MCF 10A (cell line): ENCODE measurements around the gene ADARB2. TPM values are rescaled to one million over a fixed set of nuclear protein-coding genes. Genes with fewer than 3 reads are reported as not detected.

ENCODE experiments used
- BruUV-seq: library from RNA; stranded (reverse); fragments of 400-500 nt; replicated peaks from 2 replicates; lab custom pipeline; 2021; lab: Mats Ljungman, UMichigan
- CTCF ChIA-PET: fragments of 300-600 bp; sonication (Branson Sonifier 250); formaldehyde crosslinking; extraction: SDS; loops from one replicate; lab custom pipeline; 2021; ENCODE audit warnings: antibody characterized with exemption, inconsistent platforms; lab: Yijun Ruan, JAX
- POLR2A ChIA-PET: fragments of 300-600, 350-650 bp; sonication (Branson Sonifier 250); formaldehyde crosslinking; extraction: SDS; loops from one replicate; lab custom pipeline; 2020; ENCODE audit warnings: antibody characterized with exemption, inconsistent platforms; lab: Yijun Ruan, JAX
- DNase-seq: peaks from one replicate; pipeline ENCODE4 v3.0.0-alpha.2; 2018; ENCODE audit not compliant: unreplicated experiment
- H3K27ac Mint-ChIP-seq: one replicate; pipeline ENCODE4 v1.8.0; 2022; ENCODE audit warnings: mild to moderate bottlenecking, low read depth, mixed read lengths; ENCODE audit not compliant: unreplicated experiment
- H3K27me3 Mint-ChIP-seq: one replicate; pipeline ENCODE4 v1.8.0; 2022; ENCODE audit warnings: mixed read lengths; ENCODE audit not compliant: insufficient read depth, unreplicated experiment
- H3K36me3 Mint-ChIP-seq: one replicate; pipeline ENCODE4 v1.8.0; 2022; ENCODE audit warnings: mild to moderate bottlenecking, moderate library complexity, mixed read lengths; ENCODE audit not compliant: insufficient read depth, unreplicated experiment
- H3K4me1 Mint-ChIP-seq: one replicate; pipeline ENCODE4 v1.8.0; 2022; ENCODE audit warnings: mixed read lengths; ENCODE audit not compliant: insufficient read depth, unreplicated experiment
- H3K4me3 Mint-ChIP-seq: one replicate; pipeline ENCODE4 v1.8.0; 2022; ENCODE audit warnings: mild to moderate bottlenecking, moderate library complexity, mixed read lengths; ENCODE audit not compliant: unreplicated experiment
- H3K9me3 Mint-ChIP-seq: one replicate; pipeline ENCODE4 v1.8.0; 2022; ENCODE audit warnings: mixed read lengths; ENCODE audit not compliant: unreplicated experiment
- intact Hi-C: fragments of 100-400 bp; cut with micrococcal nuclease; formaldehyde crosslinking; loops from 2 replicates; pipeline ENCODE4 v1.14.1; 2022
- total RNA-seq: library from RNA; stranded (reverse); gene quantifications from 2 replicates; pipeline ENCODE4 v1.2.3, GENCODE V29; 2022
- TF ChIP-seq, protein P1 (sequence below): fragments of 200-600 bp; IDR thresholded peaks from one replicate; pipeline ENCODE4 v1.8.0; 2022; ENCODE audit warnings: antibody characterized with exemption, mild to moderate bottlenecking; ENCODE audit not compliant: unreplicated experiment

The ADARB2 gene
- total RNA-seq, 1 experiment from 2014 or later: 0.96 TPM

DNA sequence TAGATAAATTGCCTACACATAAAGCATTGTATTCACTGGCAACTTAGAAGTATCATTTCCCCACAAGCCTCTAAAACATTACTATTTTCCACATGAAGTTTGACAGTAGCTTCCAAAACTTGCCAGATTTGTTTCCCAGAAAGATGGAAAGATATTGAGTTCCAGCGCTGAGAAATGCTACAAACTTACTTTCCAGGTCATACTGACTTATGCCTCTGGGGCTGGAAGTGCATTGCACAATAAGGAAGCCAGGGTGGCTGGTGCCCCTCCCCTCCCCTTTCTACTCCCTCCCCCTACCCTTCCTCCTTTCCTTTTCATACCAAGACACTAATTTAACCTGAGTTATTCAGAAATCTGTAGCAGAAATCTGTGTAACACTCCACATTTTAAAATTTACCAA is 468.5 kb downstream of the ADARB2 start:
- H3K9me3 Mint-ChIP-seq: no peaks in the 10 kb centered on the region
- TF ChIP-seq, protein P1, sequence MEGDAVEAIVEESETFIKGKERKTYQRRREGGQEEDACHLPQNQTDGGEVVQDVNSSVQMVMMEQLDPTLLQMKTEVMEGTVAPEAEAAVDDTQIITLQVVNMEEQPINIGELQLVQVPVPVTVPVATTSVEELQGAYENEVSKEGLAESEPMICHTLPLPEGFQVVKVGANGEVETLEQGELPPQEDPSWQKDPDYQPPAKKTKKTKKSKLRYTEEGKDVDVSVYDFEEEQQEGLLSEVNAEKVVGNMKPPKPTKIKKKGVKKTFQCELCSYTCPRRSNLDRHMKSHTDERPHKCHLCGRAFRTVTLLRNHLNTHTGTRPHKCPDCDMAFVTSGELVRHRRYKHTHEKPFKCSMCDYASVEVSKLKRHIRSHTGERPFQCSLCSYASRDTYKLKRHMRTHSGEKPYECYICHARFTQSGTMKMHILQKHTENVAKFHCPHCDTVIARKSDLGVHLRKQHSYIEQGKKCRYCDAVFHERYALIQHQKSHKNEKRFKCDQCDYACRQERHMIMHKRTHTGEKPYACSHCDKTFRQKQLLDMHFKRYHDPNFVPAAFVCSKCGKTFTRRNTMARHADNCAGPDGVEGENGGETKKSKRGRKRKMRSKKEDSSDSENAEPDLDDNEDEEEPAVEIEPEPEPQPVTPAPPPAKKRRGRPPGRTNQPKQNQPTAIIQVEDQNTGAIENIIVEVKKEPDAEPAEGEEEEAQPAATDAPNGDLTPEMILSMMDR: no peak
- BruUV-seq: no TSS peak
- CTCF ChIA-PET: no interaction called here
- H3K4me3 Mint-ChIP-seq: no peak overlapping the region
- no peak overlapping the region for H3K27ac Mint-ChIP-seq
- no peaks in the 10 kb centered on the region for H3K36me3 Mint-ChIP-seq
- intact Hi-C loops: no loop called here
- H3K27me3 Mint-ChIP-seq: no peaks in the 10 kb centered on the region
- peak; percentile 56 for DNase-seq
- H3K4me1 Mint-ChIP-seq: peaks cover 12% of the 10 kb centered on the region
- POLR2A ChIA-PET: interaction anchor here (0.7 kb wide), 1 partner anchor 21 kb away, joined by 4 read pairs; no protein-coding TSS in a partner anchor

DNA sequence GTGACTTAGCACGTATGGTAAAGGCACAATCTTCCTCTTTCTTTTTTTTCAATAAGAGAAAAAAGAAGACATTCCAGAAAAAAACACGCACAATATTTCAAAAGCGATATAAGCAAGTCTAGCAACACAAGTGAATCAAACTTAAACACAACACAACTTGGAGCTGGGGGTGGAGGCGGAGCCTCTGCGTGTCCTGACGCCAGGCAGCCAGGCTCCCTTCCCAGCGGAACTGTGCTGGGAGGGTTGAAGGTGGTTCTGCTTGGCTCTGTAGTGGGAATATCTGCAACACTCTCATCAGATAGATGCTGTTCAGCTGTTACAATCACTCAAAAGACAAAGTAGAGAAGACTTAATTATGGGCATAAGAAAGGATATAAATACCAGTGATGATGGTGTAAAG is 469.8 kb downstream of the ADARB2 start:
- intact Hi-C loops: no loop called here
- TF ChIP-seq, protein P1: no peak
- CTCF ChIA-PET: interaction anchor here (0.6 kb wide), 2 partner anchors 20 to 936 kb away, joined by 3 read pairs; no protein-coding TSS in a partner anchor
- DNase-seq: no peak
- POLR2A ChIA-PET: no interaction called here
- Mint-ChIP-seq H3K4me1 (peaks cover 12% of the 10 kb centered on the region), H3K4me3 (no peak overlapping the region), H3K27ac (no peak overlapping the region), H3K9me3 (no peaks in the 10 kb centered on the region), H3K27me3 (no peaks in the 10 kb centered on the region), H3K36me3 (no peaks in the 10 kb centered on the region)
- no TSS peak for BruUV-seq

DNA sequence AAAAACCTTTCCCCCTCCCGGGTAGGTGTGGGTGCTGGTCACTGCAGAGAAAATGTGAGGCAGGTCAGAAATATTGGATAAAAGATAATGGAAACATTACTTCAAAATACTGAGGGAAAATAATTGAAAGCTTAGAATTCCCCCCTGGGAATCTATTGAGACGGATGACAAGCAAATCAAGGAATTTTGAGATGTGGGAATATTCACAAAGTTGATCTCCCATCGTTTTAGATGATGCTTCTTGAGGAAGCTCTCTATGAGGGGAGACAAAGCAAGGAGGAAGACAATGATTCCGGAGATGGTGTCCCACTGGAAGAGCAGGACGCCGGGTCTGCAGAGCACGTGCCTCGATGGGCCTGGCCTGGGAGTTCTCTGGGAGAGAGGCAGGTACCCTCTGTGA is 470.2 kb downstream of the ADARB2 start:
- Mint-ChIP-seq H3K4me1 (peaks cover 12% of the 10 kb centered on the region), H3K36me3 (no peaks in the 10 kb centered on the region), H3K27me3 (no peaks in the 10 kb centered on the region), H3K9me3 (no peaks in the 10 kb centered on the region), H3K4me3 (no peak overlapping the region), H3K27ac (no peak overlapping the region)
- ChIA-PET CTCF (interaction anchor here (0.6 kb wide), 2 partner anchors 21 to 936 kb away, joined by 3 read pairs; no protein-coding TSS in a partner anchor), POLR2A (no interaction called here)
- DNase-seq: no peak
- TF ChIP-seq, protein P1: no peak
- intact Hi-C loops: no loop called here
- no TSS peak for BruUV-seq

DNA sequence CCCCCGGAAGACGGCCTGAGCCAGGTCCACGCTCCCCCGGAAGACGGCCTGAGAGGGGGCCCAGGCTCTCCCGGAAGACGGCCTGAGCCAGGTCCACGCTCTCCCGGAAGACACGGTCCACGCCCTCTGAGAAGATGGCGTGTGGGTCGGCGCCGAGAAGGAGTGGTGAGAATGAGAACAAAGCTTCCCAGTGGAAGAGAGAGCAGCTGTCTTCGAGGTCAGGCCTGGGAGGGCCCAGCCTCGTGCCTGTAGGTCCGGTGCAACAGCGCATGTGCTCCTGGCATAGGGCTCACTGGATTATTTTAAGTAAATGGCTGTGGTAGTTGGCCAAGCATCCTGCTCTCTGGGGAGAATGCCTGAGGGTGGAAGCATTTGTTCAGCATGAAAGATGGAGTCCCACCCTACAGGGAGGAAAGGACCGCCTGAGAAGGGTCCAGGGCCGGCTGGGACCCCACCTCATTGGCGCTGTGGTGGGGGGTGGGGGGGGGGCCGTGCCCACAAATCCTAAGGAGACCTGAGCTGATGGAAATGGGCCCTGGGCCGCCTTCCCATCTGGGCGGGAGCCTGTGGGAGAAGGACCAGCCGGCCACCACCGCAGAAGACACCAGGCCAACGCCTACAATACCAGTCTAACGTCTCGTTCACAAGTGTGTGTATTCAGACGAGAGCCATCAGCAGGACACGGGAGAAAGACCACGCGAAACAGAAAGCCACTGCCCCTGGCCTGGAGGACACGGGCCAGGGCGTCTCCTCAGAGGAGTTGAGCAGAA is 471.1 kb downstream of the ADARB2 start:
- peaks cover 12% of the 10 kb centered on the region for H3K4me1 Mint-ChIP-seq
- H3K36me3 Mint-ChIP-seq: no peaks in the 10 kb centered on the region
- no TSS peak for BruUV-seq
- TF ChIP-seq, protein P1: no peak
- H3K9me3 Mint-ChIP-seq: no peaks in the 10 kb centered on the region
- intact Hi-C loops: no loop called here
- no peak for DNase-seq
- ChIA-PET CTCF (interaction anchor here (0.6 kb wide), 1 partner anchor 515 kb away, joined by 3 read pairs; no protein-coding TSS in a partner anchor), POLR2A (no interaction called here)
- no peak overlapping the region for H3K4me3 Mint-ChIP-seq
- H3K27me3 Mint-ChIP-seq: no peaks in the 10 kb centered on the region
- H3K27ac Mint-ChIP-seq: peak overlapping the region; percentile 13
